GM21526 (cell line): Measurements from ENCODE around the gene CAMK2G.

Source experiments
- ATAC-seq: cut with Tn5 transposase; IDR thresholded peaks from one replicate; pipeline ENCODE4 v1.9.1; 2021; ENCODE audit warnings: moderate library complexity; ENCODE audit not compliant: unreplicated experiment, low FRiP score

The CAMK2G gene

DNA sequence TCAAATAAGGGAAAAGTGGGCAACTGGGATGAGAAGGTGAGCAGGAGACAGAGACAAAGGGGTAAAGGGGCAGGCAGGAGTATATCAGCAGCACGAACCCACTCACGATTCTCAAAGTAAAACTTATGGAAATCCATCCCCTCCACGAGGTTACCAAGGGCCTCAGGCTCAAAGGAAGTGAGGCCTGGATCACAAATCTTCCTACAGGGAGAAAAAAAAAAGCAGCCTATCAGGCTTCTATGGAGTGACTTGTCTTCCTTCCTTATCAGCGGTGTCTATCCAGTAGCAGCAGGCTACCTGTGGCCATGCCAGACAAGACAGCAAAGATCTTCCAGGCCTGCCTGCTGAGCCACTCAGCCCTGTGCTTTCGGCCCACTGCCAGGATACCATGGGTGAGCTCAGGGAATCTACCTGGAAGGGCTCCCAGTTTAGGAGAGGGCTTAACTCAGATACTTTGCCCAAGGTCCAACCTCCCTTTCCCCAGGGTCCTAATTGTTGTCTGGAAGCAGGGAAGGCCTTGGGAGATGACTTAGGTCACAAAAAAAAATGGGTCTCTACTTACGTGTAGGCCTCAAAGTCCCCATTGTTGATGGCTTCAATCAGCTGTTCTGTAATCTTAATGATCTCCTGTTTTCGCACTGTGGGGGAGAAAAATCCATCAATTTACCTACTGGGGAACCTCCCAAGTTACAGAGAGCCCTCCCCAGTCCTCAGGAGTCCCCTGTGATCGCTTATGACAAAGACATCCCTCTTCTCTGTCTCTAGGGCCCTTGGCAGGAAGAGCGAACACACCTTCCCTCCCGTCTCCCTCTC, 57.2 kb downstream of the CAMK2G start:
- ATAC-seq: no peak

DNA sequence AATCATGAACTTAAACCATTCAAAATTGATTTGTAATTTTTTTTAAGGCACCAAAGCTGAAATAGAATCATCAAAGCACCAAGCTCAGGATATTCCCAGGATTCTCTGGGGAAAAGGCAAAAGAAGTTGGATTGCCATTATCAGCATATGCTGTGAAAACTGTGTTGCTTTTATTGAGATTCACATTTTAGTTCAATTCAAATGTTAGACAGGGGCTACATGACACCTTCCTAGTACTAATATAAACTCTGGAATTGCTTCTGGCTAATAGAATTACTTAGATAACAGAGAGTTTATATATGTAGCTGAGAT, 58.7 kb downstream of the CAMK2G start:
- ATAC-seq: no peak

DNA sequence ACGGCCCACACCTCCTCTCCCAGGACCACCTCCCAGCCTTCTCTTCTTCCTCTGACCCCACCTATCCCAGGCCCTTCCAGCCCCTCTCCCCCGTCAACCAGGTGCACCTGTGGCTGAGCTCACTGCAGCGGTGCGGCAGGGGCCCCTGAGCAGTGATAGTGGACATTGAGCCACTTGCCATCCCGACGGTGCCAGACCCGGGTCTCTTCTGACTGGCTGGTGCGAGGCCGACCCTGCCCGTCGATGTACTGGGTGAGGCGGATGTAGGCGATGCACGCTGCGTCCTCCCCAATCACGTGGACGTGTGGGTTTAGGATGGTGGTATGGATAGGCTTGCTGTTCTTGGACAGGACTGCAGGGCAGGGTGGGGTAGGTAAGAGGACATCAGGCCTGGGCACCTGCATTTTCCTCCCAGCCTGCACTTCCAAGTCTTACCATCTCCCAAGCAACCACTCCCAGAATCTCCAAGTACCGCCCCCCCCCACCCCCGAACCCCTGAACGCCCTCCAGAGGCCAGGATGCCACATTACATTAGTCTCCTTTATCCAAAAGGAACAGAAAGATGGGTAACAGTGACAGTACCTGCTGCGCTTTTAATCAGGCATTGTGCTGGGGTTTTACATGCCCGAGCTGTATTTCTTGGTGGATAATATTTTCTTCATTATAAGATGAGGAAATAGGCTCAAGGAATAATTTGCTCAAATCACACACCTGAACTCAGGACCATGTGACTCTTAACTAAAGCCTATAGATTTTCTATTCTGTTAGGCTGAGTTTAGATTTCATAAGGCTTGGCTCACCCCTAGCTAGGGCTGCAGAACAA, 59.2 kb downstream of the CAMK2G start:
- no peak for ATAC-seq

DNA sequence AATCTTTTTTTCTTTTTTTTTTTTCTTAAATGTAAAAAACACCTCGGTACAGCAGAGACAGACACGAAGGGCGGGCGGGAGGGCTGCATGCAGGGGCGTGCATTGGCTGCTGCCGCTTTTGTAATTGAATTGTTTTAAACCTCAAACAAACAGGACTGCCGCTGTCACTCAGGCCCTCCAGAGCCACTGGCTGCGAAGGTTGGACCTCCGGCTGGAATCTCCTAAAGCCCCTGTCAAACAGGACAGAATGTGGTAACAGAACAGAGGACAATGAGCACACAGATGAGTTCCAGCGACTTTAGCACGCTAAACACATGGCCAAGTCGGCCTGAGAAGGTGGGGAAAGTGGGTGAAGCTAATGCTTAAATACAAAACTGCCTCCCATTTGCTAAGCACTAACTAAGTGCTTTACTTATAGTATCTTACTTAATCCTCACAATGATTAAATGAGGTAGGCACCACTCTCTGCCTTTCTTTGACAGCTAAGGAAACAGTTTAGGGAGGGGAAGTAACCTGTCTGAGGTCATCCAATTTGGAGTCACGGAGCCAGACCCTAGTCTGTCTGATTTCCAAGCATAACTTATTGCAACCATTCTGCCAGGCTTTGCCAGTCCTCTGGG, 60.0 kb downstream of the CAMK2G start:
- no peak for ATAC-seq

DNA sequence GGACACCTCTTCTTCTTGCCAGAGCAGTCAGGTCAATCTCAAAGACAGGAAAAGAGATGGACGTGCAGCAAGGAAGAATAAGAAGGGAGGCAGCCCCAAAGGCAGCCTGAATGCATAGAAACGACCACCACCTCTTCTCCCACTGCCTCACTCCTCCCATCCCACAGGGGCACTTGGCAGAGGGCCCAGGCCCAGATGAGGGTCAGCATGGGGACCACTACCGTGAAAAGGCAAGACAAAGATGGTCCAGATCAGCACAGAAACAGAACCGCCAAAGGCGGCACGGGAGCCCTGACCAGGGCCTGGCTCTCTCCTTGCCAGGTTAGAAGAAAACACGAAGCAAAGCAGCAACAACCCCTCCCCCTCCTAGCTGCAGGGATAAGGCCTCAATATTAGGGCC, 61.0 kb downstream of the CAMK2G start:
- no peak for ATAC-seq

DNA sequence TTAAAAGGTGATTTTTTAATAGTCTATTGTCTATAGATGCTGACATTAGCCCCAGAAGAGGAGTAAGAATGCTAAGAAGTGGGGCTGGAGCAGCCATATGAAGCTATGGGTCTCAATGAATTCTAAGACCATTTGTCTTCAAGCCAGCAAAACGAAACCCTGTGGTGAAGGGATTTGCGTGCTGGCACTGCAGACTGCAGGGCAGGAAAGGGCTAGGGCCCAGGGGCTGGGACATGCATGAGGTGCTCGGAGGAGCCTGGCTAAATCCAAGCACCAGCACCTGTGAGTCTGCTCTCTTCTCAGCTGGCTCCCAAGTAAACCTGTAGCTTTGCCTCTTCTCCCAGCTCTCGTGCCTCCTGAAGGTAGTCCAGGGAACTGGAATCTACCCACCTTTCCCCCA, 61.7 kb downstream of the CAMK2G start:
- ATAC-seq: no peak

DNA sequence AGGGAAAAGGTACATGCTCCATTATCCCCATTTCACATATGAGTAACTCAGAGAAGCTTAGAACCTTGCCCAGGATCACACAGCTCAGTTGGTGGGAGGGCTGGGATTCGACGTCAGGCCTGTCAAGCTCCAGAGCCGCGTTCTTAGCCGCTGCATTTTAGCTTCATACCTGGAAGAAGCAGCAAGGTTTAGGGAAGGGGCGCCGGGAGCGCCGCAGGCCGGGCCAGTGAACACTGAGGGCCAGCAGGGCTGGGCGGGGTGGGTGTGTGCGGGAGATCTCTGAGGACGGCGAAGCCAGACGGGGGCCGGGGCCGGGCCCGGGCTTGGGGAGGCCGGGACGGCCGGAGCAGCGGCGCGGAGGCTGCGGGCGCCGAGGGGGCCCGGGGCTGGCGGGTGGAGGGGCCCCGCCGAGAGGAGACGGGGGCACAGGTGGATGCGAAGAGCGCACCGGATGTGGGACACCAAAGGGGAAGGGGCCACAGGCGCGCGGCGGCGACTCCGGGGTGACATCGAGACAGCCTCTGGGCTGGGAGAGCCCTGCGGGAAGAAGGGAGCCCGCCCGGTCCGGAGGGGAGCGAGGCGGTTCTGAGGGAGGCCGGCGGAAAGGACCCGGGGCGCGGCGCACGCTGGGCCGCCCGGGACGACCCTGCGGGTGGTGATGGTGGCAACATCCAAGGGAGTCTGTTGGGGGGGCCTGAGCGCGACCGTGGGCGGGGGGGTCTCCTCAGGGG, 63.5 kb downstream of the CAMK2G start:
- peak; percentile 27 for ATAC-seq

DNA sequence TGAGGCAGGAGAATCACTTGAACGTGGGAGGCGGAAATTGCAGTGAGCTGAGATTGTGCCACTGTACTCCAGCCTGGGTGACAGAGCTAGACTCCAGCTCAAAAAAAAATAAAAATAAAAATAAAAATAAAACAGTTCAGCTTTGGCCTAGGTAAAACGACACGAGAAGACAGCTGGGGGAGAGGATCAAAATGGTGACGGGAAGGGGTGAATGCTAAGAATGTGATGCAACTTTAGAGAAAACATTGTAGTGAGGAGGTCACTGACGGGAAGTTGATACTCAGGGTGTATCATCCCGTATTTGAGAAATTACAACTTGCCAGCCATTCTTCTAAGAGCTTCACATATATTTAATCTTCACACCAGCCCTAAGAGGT, 64.0 kb downstream of the CAMK2G start:
- no peak for ATAC-seq

DNA sequence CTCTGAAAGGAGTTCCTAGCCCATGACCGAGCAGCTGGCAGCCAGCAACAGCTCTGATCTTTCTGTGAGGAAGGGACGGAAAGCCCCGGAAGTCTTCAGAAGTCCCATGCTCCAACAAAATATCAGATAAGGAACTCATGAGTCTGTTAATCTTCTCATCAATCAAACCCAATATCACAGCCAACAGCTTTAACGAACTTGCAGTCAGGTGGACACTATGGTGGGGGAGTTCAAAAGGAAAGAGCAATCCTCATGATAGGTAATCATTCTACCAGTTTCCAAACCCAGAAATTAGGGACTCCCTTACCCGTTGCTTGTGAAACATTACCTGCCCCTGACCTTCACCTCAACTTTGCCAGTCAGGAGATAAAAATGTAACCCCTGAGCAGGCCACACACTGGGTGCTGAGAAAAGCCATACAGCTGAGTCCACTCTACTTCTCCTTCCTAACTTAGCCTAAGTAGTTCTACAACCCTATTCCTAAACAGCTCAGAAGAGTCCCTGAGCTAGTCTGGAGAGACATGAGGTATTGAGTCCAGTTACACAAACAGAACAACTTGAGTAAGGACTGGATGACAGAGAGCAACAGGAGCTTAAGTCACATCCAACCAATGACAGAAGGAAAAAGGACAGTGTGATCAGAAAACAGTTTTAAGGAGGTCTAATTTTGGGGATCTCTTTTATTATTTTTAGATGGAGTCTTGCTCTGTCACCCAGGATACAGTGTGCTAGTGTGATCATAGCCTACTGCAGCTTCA, 65.1 kb downstream of the CAMK2G start:
- no peak for ATAC-seq

DNA sequence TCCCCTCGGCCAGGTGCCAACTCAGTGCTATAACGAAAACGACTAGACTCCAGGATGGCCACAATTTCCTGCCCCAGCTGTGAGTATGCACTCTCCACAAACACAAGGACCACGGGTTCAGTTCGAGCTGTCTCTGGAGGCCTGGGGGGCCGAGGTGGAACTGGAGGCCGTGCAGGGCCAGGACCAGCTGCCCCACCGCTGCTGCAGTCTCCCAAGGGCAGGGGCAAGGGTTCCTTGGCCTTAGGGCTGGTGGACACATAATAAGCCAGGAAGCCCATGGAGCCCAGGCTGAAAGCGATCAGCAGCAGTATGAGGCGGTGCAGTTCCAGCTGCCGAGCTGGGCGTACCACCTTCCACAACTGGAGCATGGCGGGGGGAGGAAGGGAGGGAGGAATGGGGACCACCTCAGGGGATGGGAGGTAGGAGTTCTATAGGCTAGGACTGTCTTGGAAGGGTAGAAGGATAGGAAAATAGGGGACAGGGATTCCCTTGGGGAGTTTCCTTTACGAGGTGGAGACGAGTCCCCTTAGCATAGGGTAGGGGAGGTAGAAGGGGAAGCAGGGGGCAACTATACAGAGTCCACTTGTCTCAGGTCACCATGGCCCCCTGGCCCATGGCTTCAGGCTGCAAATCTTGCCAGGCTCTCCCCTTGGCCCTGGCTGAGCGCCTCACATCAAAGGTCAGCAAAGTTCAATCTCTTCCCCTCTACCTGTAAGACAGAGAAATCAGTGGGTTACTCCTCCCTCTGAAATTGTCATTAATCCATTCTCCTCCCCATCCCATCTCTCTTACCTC, 66.1 kb downstream of the CAMK2G start:
- no peak for ATAC-seq

DNA sequence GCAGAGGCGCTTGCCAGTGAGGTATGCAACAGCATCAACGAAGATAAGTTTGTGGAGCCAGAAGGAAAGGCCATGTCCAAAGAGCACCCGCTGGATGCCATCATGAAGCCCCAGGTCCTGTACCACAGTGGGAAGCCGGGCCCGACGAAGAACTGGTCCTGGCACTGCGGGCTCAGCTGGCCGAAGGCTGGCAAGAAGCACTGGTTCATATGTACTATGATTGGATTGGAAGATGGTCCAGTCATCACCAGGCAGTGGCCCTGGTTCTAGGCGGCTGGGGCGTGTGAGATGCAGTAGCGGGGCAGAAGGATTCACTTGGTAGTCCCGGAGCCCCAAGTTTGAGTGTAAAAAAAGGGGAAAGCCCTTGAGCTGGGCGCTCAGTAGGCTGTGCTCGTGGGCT, 66.9 kb downstream of the CAMK2G start:
- ATAC-seq: no peak

DNA sequence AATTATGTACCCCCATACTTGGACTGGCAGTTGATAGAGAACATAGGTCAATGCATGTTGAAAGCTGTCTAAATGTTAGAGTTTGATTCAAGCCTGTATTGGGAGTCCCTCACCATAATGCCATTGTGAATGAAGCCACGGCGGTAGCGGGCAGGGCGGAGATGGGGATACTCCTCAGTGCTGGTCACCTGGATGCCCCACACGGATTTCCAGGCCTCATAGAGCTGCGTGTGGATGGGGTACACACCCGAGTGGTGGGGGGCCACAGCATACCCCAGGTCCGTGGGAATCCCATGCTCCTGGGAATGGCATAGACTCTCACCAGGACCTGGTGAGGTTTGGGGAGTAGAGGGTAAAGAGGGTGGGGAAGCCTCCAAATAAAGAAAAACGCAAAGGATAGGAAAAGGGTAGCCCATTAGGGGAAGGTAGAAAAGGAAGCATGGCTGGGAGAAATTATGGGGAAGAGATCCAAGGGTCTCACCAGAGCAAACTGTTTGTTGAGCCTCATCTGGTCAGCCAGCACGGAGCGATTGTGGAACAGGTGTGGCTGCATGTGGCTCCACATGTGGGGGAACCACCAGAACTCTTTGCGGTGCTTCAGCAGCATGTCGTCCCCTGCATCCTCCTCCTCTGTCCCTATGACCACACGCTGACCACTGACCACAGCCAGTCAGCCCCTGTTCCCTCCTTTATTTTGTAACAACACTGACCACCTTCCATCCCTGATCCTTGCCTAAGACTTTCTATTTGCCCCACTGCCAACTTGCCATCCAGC, 68.0 kb downstream of the CAMK2G start:
- ATAC-seq: no peak

DNA sequence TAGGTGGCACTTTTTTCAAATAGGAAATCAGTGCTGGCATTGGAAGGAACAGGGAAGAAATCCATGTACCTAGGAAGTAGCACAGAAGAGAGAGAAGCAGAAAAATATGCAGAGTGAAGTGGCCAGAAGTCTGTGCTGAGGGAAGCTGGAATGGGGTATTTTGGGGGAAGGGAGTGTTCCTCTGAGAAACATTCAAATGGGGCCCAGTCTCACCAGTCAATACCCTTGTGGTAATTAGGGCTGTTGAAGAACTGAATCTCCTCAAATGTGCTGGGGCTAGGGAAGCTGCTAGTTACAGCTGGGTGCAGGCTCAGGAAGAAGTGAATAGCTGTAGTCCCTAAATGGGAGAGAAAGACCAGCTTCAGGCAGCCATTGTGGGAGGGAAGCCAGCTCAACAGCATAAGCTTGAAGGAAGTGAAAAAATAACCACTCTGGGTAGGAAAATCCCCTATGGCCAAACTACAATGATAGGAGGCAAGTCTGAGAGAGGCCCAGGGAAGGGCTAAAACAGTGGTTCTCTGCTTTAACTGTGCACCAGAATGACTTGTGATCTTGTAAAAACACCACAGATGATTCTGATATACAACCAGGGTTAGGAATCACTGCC, 70.6 kb downstream of the CAMK2G start:
- ATAC-seq: no peak

DNA sequence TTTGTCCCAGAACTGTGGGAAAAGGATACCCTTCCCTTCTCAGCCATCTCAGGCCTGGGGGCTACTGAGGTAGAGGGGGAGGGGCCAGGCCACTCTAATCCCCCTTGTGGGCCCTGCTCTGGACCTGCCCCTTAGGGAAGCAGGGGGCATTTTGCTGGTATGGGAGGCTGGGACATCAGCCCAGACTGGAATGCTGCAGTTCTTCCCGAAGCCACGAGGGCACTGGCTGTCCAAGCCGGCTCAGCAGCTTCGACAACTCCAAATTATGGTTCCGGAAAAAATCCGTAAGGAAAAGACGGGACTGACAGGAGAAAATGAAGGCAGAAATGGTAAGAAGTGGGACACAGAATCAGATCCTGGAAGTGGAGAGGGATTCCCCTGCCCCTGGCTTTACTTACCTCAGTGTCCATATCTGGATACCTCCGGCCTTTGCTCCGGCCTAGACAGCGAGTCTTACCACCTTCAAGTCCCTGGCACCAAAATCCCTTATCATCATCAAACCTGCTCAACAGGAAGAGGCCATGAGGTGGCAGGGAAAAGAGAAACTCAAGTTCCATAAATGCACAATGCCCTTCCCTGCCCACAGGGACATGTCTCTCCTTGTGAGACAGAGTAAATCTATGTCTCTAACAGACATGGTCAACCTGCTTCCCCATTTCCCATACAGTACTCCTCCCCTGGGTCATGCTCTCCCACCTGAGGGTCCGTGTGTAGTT, 71.9 kb downstream of the CAMK2G start:
- no peak for ATAC-seq

DNA sequence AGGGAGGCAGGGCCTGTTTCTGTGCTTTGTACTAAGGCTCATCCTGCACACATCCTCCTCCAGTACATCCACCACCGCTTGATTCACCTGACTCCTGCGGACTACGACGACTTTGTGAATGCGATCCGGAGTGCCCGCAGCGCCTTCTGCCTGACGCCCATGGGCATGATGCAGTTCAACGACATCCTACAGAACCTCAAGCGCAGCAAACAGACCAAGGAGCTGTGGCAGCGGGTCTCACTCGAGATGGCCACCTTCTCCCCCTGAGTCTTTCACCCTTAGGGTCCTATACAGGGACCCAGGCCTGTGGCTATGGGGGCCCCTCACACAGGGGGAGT, 73.1 kb downstream of the CAMK2G start:
- ATAC-seq: no peak

DNA sequence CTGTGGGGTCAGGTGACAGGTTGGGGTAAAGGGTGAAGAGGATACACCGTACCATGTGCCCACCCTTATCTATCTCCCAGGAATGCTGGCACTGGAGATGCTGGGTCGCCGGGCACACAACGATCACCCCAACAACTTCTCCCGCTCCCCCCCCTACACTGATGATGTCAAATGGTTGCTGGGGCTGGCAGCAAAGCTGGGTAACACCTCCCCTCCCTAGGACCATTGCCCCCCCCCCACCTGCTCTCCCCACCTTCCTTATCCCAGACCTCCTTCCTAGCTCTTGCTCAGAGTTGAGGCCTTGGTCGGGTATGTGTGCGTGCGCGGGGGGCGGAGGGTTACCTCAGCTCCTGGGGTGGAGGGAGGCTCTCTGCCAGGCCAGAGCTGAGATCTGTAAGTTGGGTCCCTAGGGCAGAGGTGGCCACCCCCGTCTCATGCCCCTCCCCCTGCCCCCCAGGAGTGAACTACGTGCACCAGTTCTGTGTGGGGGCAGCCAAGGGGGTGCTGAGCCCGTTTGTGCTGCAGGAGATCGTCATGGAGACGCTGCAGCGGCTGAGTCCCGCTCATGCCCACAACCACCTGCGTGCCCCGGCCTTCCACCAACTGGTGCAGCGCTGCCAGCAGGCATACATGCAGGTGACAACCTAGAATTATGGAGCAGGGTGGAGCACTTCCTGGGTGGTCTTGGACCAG, 73.6 kb downstream of the CAMK2G start:
- no peak for ATAC-seq

DNA sequence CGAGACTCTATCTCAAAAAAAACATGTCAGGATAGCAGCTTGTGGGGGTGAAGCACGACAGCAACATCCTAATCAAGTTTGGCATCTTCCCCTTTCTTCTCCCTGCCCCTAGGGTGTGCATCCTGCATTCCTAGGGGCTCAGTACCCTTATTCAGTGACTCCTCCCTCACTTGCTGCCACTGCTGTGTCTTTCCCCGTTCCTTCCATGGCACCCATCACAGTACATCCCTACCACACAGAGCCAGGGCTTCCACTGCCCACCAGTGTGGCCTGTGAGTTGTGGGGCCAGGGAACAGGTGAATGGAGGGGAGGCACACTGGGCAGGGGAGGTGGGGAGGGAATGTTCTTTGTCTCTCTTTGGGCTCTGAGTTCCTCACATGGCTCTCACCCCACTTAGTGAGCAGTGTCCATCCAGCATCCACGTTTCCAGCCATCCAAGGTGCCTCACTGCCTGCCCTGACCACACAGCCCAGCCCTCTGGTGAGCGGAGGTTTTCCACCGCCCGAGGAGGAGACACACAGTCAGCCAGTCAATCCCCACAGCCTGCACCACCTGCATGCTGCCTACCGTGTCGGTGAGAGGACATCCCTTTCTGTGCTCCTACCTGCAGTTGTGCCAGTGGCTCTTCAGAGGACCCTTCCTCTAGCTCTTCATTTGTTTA, 74.3 kb downstream of the CAMK2G start:
- no peak for ATAC-seq
